Body of pancreas (tissue), 4 donors: ENCODE results near the gene MYH11. TPM values are rescaled to one million over a fixed set of nuclear protein-coding genes. Genes with fewer than 3 reads are reported as not detected.

Experiments used
- ATAC-seq: fragments of 150-250 bp; one replicate; pipeline ENCODE4 v1.9.1; 2016
- DNase-seq, 4 donors: peaks; one replicate each; pipeline ENCODE4 v3.0.0-alpha.2; 2019
- H3K27ac ChIP-seq, 4 donors: fragments of 200-600 bp; sonication (generic); 1 replicate in 3 of 4; 2 replicates in 1 of 4; pipeline versions ENCODE4 v1.5.1 to v1.6.1; 2016 to 2019; ENCODE audit warnings: mild to moderate bottlenecking in 1 of 4, mixed read lengths in 1 of 4, moderate library complexity in 1 of 4
- H3K27me3 ChIP-seq, 2 donors: fragments of 200-600 bp; sonication (generic); one replicate each; pipeline ENCODE4 v1.6.0; 2016; ENCODE audit warnings: mild to moderate bottlenecking in 1 of 2
- H3K36me3 ChIP-seq, 2 donors: fragments of 200-600 bp; sonication (generic); replicated peaks in 1 of 2; 2 replicates each; pipeline ENCODE4 v1.5.1; 2016; ENCODE audit warnings: low read depth in 2 of 2; ENCODE audit not compliant: insufficient read depth in 1 of 2
- H3K4me1 ChIP-seq: fragments of 200-600 bp; sonication (generic); one replicate; pipeline ENCODE4 v1.6.0; 2016
- H3K4me3 ChIP-seq, 2 donors: fragments of 200-600 bp; sonication (generic); 1 replicate in 1 of 2; 2 replicates in 1 of 2; pipeline ENCODE4 v1.5.1; 2016 to 2019
- H3K9me3 ChIP-seq, 3 donors: fragments of 200-600 bp; sonication (generic); 1 replicate in 2 of 3; 2 replicates in 1 of 3; pipeline ENCODE4 v1.5.1; 2016
- POLR2A ChIP-seq, 3 donors: fragments of 450-650 bp; IDR thresholded peaks; one replicate each; pipeline ENCODE4 v1.6.1; 2016; ENCODE audit warnings: antibody characterized with exemption in 3 of 3, mild to moderate bottlenecking in 2 of 3
- WGBS, 2 donors: methylation state at CpG; one replicate each; pipeline ENCODE4 v1.1.5; 2017; 5-methylcytosine and 5-hydroxymethylcytosine counted together
- intact Hi-C: fragments of 100-400 bp; cut with DNase I; formaldehyde crosslinking; loops from one replicate; pipeline ENCODE4 v1.15.1; 2023
- total RNA-seq, 2 donors: library from RNA; depleted of rRNA; stranded (reverse); fragments of >200 nt; gene quantifications; one replicate each; pipeline ENCODE4 v1.1.0, GENCODE V29; 2016
- TF ChIP-seq, protein P1 (sequence below), 7 experiments: fragments of 450-650 bp in 4 of 7; fragments of 200-600 bp in 3 of 7; sonication (generic) in 3 of 7; IDR thresholded peaks; one replicate each; pipeline ENCODE4 v1.5.1; 2016 to 2019; ENCODE audit warnings: antibody characterized with exemption in 7 of 7

The MYH11 gene
- total RNA-seq, 2 donors from 2014 or later, result 14.2 to 19.7 TPM

DNA sequence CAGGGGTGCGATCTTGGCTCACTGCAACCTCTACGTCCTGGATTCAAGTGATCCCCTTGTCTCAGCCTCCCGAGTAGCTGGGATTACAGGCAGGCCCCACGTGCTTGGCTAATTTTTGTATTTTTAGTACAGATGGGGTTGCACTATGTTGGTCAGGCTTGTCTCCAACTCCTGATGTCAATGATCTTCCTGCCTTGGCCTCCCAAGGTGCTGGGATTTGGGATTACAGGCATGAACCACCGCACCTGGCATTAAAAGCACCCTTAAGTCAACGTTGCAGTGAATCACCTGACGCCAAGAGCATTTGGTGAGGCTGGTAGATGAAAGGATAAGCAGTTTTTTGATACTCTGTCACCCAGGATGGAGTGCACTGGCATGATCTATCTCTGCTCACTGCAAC lies 147.8 kb downstream of the MYH11 start:
- Histone ChIP-seq H3K9me3 (no peaks in the 10 kb centered on the region), H3K27ac (no peak overlapping the region), H3K27me3 (no peaks in the 10 kb centered on the region), H3K4me3 (no peak overlapping the region), H3K4me1 (no peaks in the 10 kb centered on the region), H3K36me3 (no peaks in the 10 kb centered on the region)
- TF ChIP-seq POLR2A (IDR thresholded peaks at IDR 0.05), result no peak
- TF ChIP-seq, protein P1, sequence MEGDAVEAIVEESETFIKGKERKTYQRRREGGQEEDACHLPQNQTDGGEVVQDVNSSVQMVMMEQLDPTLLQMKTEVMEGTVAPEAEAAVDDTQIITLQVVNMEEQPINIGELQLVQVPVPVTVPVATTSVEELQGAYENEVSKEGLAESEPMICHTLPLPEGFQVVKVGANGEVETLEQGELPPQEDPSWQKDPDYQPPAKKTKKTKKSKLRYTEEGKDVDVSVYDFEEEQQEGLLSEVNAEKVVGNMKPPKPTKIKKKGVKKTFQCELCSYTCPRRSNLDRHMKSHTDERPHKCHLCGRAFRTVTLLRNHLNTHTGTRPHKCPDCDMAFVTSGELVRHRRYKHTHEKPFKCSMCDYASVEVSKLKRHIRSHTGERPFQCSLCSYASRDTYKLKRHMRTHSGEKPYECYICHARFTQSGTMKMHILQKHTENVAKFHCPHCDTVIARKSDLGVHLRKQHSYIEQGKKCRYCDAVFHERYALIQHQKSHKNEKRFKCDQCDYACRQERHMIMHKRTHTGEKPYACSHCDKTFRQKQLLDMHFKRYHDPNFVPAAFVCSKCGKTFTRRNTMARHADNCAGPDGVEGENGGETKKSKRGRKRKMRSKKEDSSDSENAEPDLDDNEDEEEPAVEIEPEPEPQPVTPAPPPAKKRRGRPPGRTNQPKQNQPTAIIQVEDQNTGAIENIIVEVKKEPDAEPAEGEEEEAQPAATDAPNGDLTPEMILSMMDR (IDR thresholded peaks at IDR 0.05), result no peak
- 84 to 89% methylated on average over 7 of the region's 7 CpGs for WGBS, 2 donors
- intact Hi-C loops, result no loop called here
- DNase-seq (no peak), ATAC-seq (no peak)

DNA sequence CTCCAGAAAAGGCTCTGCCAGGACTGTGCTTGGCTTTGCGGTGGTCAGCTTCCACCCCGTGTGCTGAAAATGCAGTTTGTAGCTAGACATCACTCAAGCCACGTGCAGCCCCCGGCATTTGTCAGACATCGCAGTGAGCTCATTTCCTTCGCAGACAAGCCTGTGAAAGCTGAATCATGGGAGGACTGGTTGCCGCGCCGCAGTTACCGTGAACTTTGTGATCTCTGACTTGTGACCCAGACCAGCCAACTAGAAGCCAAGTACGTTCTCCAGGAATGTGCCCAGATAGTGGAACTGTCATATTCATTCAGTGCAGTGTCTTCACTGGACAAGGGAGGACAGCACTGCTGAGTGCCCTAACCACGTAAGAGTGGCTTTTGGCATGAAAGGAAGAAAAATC lies 148.7 kb downstream of the MYH11 start:
- no peak for TF ChIP-seq POLR2A (IDR thresholded peaks at IDR 0.05)
- TF ChIP-seq, protein P1 (IDR thresholded peaks at IDR 0.05), result no peak
- no peaks in the 10 kb centered on the region for H3K27me3 ChIP-seq
- H3K4me3 ChIP-seq, result no peak overlapping the region
- no peak for ATAC-seq
- no peaks in the 10 kb centered on the region for H3K36me3 ChIP-seq
- H3K9me3 ChIP-seq, result no peaks in the 10 kb centered on the region
- no peaks in the 10 kb centered on the region for H3K4me1 ChIP-seq
- intact Hi-C loops, result no loop called here
- no peak for DNase-seq
- 95 to 97% methylated on average over 6 to 12 of the region's 12 CpGs for WGBS, 2 donors
- H3K27ac ChIP-seq, result no peak overlapping the region

DNA sequence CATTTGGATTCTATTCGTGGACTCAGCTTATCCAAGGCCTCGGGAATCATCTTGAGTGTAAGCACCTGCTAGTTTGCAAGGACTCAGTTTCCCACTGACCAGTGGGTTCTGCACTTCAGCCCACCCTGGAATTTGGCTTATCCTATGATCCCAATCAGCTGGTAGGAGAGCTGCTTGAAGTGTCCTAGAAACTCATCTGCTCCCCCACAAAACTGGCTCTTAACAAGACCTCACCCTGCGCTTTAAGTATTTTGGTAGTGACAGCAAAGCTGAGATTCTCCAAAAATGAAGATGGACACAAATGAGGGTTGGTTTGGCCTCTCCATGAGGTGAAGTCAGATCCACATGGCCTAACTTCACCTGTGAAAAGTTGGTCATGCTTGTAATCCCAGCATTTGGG lies 149.5 kb downstream of the MYH11 start:
- Histone ChIP-seq H3K27ac (no peak overlapping the region), H3K27me3 (no peaks in the 10 kb centered on the region), H3K4me3 (no peak overlapping the region), H3K4me1 (no peaks in the 10 kb centered on the region), H3K9me3 (no peaks in the 10 kb centered on the region), H3K36me3 (no peaks in the 10 kb centered on the region)
- intact Hi-C loops, result no loop called here
- WGBS, 2 donors, result 82 to 92% methylated on average over 3 of the region's 3 CpGs
- no peak for TF ChIP-seq POLR2A (IDR thresholded peaks at IDR 0.05)
- TF ChIP-seq, protein P1 (IDR thresholded peaks at IDR 0.05), result no peak
- DNase-seq, result no peak
- no peak for ATAC-seq

DNA sequence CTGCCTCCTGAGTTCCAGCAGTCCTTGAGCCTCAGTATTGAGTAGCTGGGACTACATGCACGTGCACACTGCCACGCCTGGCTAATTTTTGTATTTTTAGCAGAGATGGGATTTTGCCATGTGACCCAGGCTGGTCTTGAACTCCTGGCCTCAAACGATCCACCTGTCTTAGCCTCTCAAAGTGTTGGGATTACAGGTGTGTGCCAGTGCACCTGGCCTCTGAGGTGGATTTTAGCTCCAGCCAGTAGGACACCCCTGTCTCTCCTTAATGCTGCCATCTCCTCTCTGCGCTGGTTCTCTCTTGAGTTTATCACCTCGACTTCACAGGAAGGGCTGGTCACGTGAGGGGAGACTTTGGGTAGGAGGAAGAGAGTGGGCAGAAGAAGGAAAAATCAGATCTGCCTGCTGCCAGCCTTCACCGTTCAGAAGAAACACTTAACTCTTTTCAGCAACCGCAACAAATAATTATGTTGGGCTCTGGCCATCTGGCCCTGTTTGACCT lies 151.7 kb downstream of the MYH11 start:
- Histone ChIP-seq H3K4me3 (no peak overlapping the region), H3K36me3 (no peaks in the 10 kb centered on the region), H3K27me3 (no peaks in the 10 kb centered on the region), H3K9me3 (no peaks in the 10 kb centered on the region), H3K27ac (no peak overlapping the region), H3K4me1 (no peaks in the 10 kb centered on the region)
- ATAC-seq (no peak), DNase-seq (no peak)
- 70 to 72% methylated on average over 8 of the region's 8 CpGs for WGBS, 2 donors
- TF ChIP-seq, protein P1 (IDR thresholded peaks at IDR 0.05), result no peak
- TF ChIP-seq POLR2A (IDR thresholded peaks at IDR 0.05), result no peak
- intact Hi-C loops, result no loop called here

DNA sequence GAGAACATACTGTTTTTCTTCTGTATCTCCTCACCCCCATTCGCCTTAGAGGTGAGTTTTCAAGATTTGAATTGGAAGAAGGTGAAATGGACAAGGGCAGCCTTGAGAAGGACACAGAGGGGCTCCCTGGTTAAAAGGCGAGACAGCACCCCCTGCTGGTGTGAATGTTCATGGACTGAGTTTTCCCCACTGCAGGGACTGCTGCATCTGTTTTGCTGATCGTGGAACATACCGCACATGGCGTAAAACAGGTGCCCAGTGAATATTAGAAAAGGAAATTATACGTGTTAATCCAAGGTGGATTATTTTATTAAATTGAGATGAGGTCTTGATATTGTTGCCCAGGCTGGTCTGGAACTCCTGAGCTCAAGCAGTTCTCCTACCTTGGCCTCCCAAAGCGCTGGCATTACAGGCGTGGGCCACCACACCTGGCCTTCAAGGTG lies 152.3 kb downstream of the MYH11 start:
- H3K36me3 ChIP-seq, result peaks cover 0 to under 1% of the 10 kb centered on the region in 2 donors
- no peaks in the 10 kb centered on the region for H3K27me3 ChIP-seq
- no peaks in the 10 kb centered on the region for H3K4me1 ChIP-seq
- H3K9me3 ChIP-seq, result no peaks in the 10 kb centered on the region
- intact Hi-C loops, result no loop called here
- DNase-seq, result peak; percentile 62 to 78 (median 68)
- no peak overlapping the region for H3K27ac ChIP-seq
- 49 to 57% methylated on average over 8 of the region's 8 CpGs for WGBS, 2 donors
- no peak overlapping the region for H3K4me3 ChIP-seq
- TF ChIP-seq, protein P1 (IDR thresholded peaks at IDR 0.05), result peak in 6 of 7 experiments; percentile 53 to 67 (median 62)
- TF ChIP-seq POLR2A (IDR thresholded peaks at IDR 0.05), result no peak
- ATAC-seq, result peak; percentile 59
